GM21528 (cell line): ENCODE results near the gene PIKFYVE.
A peak's percentile ranks its signal among the peaks of the same experiment; 100 is the strongest.
"Not testable (repeated sequence)": the region's sequence is repeated elsewhere in the genome, so short reads cannot be mapped to it uniquely, and the experiment has no call there.

Experiments
- ATAC-seq: cut with Tn5 transposase; IDR thresholded peaks from one replicate; pipeline ENCODE4 v1.9.1; 2021; ENCODE audit warnings: mild to moderate bottlenecking, moderate library complexity; ENCODE audit not compliant: unreplicated experiment, low FRiP score

The PIKFYVE gene

GRCh38 chr2:208300847-208301618 lies 35.0 kb downstream of the PIKFYVE start:
- no peak for ATAC-seq

- no peak for ATAC-seq
These were observed 38.1 kb downstream of the PIKFYVE start for GRCh38 chr2:208304157-208304556.

GRCh38 chr2:208304695-208305094 lies 38.6 kb downstream of the PIKFYVE start:
- ATAC-seq: no peak

GRCh38 chr2:208306291-208306690 lies 40.2 kb downstream of the PIKFYVE start:
- no peak for ATAC-seq

- ATAC-seq: peak; percentile 66
These were observed 45.3 kb downstream of the PIKFYVE start for GRCh38 chr2:208311321-208311720.

GRCh38 chr2:208311954-208312353 lies 45.9 kb downstream of the PIKFYVE start:
- ATAC-seq: peak; percentile 48

- ATAC-seq: peak; percentile 67
These were observed 49.2 kb downstream of the PIKFYVE start for GRCh38 chr2:208315081-208315788.

GRCh38 chr2:208318127-208318526 lies 52.1 kb downstream of the PIKFYVE start:
- no peak for ATAC-seq

GRCh38 chr2:208319391-208319790 lies 53.3 kb downstream of the PIKFYVE start:
- no peak for ATAC-seq

- peak; percentile 91 for ATAC-seq
These were observed 54.6 kb downstream of the PIKFYVE start for GRCh38 chr2:208320686-208321085.

- no peak for ATAC-seq
These were observed 60.0 kb downstream of the PIKFYVE start for GRCh38 chr2:208326016-208326415.

GRCh38 chr2:208329485-208329884 lies 63.4 kb downstream of the PIKFYVE start:
- ATAC-seq: no peak

GRCh38 chr2:208334230-208334629 lies 68.2 kb downstream of the PIKFYVE start:
- no peak for ATAC-seq

- ATAC-seq: no peak
These were observed 80.7 kb downstream of the PIKFYVE start for GRCh38 chr2:208346756-208347155.

GRCh38 chr2:208350610-208351009 lies 84.6 kb downstream of the PIKFYVE start:
- ATAC-seq: no peak

- no peak for ATAC-seq
These were observed 86.9 kb downstream of the PIKFYVE start for GRCh38 chr2:208352644-208353567.

GRCh38 chr2:208354964-208355381 lies 88.9 kb downstream of the PIKFYVE start:
- ATAC-seq: no peak

- not testable (repeated sequence) for ATAC-seq
These were observed 90.4 kb downstream of the PIKFYVE start for GRCh38 chr2:208356420-208356819.

GRCh38 chr2:208356846-208357574 lies 91.0 kb downstream of the PIKFYVE start:
- ATAC-seq: no peak
